IPS-NIHi11 (cell line): ENCODE results near the gene CTSW.

Experiments used
- DNase-seq: peaks from one replicate; pipeline ENCODE4 v3.0.0; 2012; ENCODE audit warnings: mixed read lengths, low spot score

Gene CTSW

GRCh38 chr11:65903715-65904114 is 24.1 kb downstream of the CTSW start:
- no peak for DNase-seq

- DNase-seq: no peak
These were observed 27.0 kb downstream of the CTSW start for GRCh38 chr11:65906602-65907001.

- no peak for DNase-seq
These were observed 28.2 kb downstream of the CTSW start for GRCh38 chr11:65907878-65908277.

GRCh38 chr11:65911682-65912568 is 32.3 kb downstream of the CTSW start:
- DNase-seq: peak; percentile 72

GRCh38 chr11:65912845-65913244 is 33.2 kb downstream of the CTSW start:
- DNase-seq: no peak

- DNase-seq: no peak
These were observed 35.6 kb downstream of the CTSW start for GRCh38 chr11:65915101-65915820.

GRCh38 chr11:65915821-65916251 is 36.2 kb downstream of the CTSW start:
- peak; percentile 58 for DNase-seq

- no peak for DNase-seq
These were observed 36.8 kb downstream of the CTSW start for GRCh38 chr11:65916391-65916790.

GRCh38 chr11:65917077-65917433 is 37.4 kb downstream of the CTSW start:
- DNase-seq: no peak

- no peak for DNase-seq
These were observed 38.0 kb downstream of the CTSW start for GRCh38 chr11:65917434-65918210.

GRCh38 chr11:65918211-65919140 is 38.8 kb downstream of the CTSW start, which contains the start of gene C11orf68:
Gene C11orf68, minus strand, starts transcription at chr11:65919062. Its CDS starts 31 bp downstream, at chr11:65919031.
- no peak for DNase-seq

- DNase-seq: peak; percentile 99
These were observed 39.5 kb downstream of the CTSW start, which contains the start of gene DRAP1 for GRCh38 chr11:65919141-65919572. Gene DRAP1, plus strand, starts transcription at chr11:65919426. Its CDS starts 76 bp downstream, at chr11:65919502.

GRCh38 chr11:65919573-65920371 is 40.1 kb downstream of the CTSW start:
- peak; percentile 76 for DNase-seq

GRCh38 chr11:65920372-65920802 is 40.8 kb downstream of the CTSW start:
- no peak for DNase-seq

- DNase-seq: no peak
These were observed 41.5 kb downstream of the CTSW start for GRCh38 chr11:65921033-65921555.

- DNase-seq: no peak
These were observed 42.2 kb downstream of the CTSW start for GRCh38 chr11:65921876-65922275.

- DNase-seq: no peak
These were observed 42.9 kb downstream of the CTSW start for GRCh38 chr11:65922565-65922964.

GRCh38 chr11:65925397-65925796 is 45.8 kb downstream of the CTSW start:
- DNase-seq: no peak

- DNase-seq: no peak
These were observed 48.3 kb downstream of the CTSW start for GRCh38 chr11:65927904-65928397.

- no peak for DNase-seq
These were observed 49.0 kb downstream of the CTSW start for GRCh38 chr11:65928667-65929066.
